HG03342 (cell line): ENCODE results near the gene MKNK1.

ENCODE experiments used
- ATAC-seq: cut with Tn5 transposase; IDR thresholded peaks from one replicate; pipeline ENCODE4 v1.9.1; 2021; ENCODE audit warnings: mild to moderate bottlenecking, moderate library complexity; ENCODE audit not compliant: unreplicated experiment

Gene MKNK1

DNA sequence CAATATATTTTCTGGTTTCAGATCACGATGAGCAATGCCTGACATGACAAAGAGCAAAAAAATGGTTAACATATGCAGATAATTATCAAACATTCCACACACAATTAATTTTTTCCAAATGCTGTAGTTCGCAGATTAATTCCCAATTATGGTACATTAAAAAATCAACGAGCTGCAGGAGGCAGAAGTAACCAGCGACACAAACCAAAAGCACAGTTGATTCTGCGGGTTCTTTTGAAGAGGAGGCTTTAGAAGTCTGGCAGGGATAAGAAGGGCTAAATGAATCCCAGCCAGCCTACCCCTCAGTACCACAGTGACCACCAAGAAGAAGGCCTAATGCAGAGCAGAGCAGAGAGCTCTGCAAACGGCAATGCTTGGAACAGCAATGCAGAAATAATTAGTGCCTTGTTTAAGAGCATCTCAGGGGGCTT lies 35.6 kb downstream of the MKNK1 start:
- no peak for ATAC-seq

DNA sequence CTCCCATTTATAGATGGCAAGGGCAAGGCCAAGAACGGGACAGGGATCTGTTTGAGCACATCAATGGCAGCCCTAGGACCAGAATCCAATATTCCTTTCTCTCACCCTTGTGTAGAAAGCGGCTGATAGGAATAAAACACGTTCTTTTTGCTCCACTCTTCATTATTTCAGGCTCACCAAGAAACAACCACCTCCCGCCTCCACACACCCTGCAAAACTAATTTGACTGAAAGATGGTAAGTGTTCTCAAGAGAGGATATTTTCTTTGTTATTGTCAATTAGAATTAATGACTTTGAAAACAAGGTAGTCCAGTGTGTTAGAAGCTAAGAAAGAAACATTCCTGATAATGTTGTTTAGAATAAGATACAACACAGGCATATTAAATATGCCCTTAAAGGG lies 40.7 kb downstream of the MKNK1 start:
- no peak for ATAC-seq

DNA sequence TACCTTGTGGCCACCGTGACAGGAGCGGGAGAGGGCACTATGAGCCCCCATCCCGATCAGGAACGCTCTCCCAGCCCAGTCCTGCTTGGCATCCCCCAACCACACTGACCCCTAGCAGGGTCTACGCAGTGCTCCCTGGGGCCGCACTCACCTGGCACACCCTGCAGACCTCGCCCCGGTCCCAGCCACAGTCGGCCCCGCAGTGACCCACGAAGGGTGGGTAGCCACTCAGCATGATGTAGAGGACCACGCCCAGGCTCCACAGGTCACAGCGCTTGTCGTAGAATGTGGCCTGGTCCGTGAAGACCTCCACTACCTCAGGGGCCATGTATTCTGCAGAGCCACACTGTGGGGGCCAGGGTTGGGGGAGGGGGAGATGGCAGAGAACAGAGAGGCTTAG lies 41.6 kb downstream of the MKNK1 start:
- no peak for ATAC-seq

DNA sequence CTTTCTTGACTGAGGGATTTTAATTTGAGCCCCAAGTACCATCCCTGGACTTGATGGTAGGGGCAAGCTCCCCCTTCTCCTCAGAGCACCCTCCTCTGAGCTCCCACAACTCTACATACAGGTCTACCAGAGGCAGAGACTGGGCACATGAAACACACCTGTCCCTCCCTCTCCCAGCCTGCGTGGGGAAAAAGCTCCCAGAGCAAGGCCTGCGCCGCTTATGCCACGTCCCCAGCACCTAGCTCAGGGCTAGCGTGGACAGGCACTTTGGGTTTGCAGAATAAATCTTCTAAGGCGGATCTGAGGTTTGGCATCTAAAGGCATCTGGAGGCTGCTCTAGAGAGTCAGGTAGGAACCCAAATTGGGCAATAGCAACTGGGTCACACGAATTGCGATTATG lies 45.1 kb downstream of the MKNK1 start:
- ATAC-seq: no peak

DNA sequence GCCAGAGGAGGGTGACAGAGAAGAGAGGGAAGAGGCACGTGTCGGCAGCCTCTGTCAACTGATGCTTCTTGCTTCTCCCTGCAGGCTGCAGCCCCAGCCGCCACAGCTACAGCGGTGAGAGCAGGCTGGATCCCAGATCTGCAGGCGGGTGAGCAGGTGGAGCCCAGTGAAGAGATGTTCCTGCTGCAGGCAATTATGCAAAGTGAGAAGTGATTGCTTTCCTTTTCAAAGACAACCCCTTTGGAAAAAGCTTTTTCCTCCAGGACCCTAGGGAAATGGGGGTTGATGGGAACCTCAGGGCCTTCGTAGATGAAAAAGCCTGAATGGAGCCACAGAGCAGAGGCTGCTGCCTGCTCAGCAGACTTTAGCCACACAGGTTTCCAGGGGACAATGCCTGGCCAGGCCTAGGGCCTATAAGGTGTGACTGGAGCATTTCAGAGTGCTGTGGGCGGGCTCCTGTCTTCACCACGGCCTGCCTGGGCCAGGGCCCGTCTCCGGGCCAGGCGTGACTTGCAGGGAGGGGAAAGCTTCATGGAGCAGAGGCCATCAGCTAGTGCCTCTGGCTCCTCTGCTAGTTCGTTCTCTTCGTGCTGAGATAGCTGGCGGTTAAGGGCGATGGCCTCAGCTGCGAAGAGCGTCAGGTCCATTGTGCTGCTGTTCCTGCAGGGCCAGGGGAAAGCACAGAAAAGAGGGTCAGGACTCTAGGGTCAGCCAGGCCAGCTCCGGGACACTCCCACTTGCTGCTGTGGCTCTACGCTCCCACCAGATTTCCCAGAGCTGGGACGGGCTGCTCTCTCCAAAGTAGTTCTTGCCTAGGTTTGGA lies 45.7 kb downstream of the MKNK1 start:
- ATAC-seq: no peak

DNA sequence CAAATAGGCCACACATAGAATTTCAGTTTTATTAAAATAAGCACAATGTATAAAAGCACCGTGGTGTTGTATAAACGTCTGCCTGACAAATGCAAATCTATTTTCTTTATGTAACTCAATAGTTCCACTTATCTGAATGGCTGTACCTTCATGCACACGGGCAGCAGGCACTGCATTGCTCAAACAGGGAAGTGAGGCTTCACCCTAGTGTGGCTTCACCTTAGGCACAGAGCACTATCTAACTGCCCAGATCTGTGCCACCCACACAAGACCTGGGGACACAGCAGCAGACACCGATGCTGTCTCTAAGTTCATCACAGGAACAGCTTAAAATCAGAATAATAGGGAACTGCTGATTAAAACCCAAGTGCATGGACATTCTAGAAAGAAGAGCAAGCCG lies 46.7 kb downstream of the MKNK1 start:
- ATAC-seq: no peak

DNA sequence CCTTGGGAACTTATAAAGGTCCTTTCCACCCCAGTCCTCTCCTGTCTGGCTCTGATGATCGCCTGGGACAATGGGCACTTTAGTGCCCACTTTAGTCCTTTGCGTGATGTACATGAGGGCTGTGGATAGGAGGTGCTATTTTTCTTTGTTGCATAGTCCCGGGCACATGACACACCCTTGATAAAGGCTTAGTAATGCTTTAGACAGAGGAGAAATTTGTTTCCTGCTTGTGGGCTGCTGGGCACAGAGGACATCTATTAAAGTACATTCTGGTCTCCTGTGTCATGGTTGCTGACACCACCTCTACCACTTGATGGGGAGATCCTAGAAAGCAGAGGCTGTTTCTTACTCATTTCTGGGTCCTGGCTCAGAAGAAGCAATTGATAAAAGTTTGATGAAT lies 47.2 kb downstream of the MKNK1 start:
- no peak for ATAC-seq

DNA sequence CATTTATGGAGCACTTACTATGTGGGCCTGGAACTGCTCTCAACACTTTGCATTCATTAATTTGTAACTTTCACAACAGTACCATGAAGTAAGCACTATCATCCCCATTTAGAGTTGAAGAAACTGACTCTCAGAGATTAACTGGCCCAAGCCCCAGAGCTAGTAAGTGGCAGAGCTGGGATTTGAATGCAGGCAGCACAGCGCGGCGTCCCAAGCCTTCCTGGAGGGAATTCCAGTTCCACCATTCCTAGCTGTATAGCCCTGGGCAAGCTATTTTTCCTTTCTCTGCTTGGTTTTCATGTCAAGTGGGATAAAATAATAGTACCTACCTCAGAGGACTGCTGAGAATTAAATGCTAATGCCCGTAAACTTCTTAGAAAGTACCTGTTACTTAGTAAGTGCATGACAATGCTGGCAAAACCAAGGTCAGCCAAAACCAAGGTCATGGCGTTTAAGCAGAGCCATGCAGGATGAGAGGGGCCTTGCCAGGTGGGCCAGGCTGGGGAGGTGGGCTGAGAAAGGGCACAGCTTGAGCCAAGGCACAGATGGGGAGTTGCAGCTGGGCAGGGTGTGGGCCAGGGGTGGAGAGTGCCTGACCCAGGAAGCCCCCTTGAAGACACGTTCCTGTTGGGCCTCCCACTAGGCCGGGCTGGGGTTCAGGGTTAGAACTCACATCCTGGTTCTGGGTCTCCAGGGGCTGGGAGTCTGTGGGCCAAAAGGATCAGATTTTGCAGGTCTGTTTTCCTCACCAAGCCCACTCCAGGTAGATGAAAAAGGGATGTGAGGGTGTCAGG lies 48.0 kb downstream of the MKNK1 start:
- ATAC-seq: no peak

DNA sequence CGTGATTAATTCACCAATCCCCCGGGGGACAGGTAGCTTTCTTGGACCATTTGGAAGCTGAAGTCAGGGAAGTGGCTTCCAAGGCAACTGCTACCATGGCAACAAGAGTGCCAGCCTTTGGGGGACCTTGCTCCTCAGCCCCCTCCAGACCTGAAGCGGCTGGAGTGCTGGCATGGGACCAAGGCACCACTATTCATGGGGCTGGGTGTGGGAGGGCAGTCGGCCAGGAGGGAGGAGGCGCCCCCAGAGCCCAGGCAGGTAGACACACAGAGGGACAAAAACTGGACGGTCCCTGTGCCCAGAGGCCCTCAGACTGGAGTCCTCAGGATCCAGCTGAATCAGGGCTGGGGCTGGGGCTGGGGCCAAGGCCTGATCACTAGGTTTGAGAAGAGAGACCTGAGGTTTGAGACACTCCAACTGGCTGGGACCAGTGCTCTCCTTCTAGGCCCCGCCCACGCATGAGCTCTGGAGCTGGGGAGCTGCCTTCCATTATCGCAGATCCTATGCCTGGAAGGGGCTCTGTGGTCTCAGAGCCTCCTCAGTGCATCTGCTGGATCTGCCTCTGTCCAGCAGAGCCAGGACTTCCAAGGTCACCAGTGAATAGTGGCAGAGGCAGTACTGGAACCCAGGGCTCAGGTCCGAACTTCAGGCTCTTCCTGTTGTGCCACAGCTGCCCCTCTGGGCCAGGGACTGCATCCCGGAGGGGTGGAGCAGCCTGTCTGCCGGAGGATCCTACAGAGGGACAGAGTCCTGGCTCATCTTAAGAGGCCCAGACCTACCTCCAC lies 49.3 kb downstream of the MKNK1 start:
- ATAC-seq: no peak

DNA sequence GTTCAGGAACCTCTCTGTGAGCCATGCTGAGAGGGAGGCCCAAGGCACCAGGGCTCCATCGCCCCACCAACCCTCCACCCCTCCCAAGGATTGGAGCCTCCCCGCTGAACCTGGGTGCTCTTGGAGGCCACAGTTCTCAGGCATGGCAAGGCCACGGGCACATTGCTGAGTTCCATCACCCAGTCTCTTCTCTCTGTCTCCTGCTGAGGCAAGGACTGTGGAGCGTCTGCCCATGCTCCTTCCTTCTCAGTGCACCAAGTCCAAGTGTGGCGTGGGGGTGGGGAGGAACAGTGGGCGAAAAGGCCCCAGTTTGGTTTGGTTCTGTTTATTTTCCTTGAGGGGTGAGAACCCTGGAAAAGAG lies 49.9 kb downstream of the MKNK1 start:
- ATAC-seq: no peak

DNA sequence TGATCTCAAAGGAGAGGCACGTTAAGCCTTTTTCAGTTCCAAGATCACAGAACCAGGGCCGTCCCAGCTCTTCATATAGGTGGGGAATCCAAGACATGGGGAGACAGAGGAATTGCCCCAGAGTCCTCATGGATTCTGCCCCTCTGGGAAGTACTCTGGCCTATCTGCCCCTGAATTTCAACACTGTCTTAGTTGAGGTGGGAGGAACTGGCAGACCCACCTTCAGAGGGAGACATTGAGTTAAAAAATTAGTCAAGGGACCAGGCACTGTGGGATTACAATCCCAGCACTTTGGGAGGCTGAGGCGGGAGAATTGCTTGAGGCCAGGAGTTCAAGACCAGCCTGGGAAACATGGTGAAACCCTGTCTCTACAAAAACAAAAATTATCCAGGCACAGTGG lies 50.6 kb downstream of the MKNK1 start:
- no peak for ATAC-seq

DNA sequence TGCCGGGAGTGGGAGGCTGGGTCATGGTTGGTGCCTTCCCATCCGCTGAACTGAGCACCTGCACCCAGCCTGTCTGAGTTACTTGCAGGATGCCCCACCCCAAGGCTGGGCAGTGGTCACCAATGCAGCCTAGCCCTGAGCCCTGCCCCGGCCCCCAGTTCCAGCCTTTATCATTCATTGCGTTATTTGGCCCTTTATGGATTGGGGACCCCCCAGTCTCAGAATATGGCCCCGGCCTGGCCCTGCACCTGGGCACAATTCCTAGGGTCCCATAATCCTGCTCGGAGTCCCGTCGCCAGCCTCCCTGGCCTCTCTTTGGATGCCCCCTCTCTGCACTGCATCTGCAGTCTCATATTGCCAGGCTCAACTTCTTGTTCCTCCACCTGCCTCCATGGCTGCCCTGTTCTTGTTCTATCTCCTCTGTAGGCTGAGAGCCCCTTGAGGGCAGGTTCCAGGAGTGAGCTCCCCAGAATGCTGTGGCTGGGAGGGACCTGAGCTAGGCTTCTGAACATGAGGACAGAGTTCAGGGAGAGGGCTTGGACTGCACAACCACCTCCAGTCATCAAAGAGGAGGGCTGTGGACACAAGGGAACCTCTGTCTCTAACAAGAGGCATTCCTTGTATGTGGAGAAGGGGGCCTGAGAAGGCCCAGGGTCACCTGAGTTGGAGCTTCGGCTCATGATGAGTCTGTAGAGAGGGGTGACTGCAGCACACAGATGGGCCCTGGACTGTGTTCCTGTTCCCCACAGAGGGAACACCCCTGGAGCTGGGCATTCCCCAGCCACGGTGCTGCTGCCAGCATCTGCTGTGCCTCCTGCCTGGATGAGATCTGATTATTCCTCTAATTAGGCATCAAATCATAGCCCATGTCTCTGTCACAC lies 51.5 kb downstream of the MKNK1 start:
- no peak for ATAC-seq

DNA sequence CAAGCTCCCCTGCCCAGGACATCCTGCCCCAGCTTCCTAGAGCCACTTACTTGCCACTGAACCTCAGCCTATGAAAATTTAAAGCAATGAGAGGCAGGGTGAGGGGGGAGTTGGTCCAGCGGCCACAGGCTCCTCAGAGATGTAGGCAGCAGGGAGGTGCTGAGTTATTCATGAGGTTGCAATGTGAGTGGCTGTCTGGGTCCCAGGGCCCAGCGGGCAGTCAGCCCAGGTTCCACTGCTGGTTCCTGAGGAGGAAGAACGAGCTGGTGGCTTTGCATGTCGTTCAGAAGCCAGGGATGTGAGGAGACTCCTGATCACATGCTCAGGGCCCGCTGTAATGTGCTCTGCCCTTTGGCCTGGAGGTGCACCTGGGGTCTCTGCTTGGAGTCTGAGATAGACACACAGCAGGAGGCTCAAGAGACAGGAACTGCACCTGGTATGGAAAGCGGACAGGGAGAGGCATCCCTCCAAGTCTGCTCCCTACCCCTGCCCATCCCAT lies 52.4 kb downstream of the MKNK1 start, which contains the start of gene KNCN:
TSS of gene KNCN (minus strand) at position 51 of the 499 bp plus-strand sequence. CDS start 432 bp downstream, outside the sequence.
- ATAC-seq: no peak

DNA sequence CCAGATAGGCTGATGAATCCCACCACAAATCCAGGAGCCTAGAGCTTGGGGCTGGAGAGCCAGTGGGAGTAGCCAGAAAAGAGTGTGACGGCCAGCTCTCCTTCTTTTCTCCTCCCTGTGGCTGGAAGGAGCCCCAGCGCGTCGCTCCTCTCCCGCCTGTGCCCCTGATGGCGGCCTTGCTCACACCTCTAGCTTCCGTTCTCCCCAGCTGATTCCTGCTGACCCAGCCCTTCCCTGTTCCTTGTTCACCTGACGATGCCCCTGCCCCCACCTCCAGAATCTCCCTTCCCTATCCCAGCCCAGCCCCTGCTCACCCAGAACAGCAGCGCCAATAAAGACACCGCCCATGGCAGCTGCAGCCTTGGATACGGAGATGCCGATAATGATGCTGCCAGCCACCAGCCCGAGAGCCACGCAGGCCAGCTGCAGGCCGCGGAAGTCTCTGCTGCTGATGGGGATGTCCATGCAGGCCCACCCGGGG lies 53.3 kb downstream of the MKNK1 start:
- ATAC-seq: no peak

DNA sequence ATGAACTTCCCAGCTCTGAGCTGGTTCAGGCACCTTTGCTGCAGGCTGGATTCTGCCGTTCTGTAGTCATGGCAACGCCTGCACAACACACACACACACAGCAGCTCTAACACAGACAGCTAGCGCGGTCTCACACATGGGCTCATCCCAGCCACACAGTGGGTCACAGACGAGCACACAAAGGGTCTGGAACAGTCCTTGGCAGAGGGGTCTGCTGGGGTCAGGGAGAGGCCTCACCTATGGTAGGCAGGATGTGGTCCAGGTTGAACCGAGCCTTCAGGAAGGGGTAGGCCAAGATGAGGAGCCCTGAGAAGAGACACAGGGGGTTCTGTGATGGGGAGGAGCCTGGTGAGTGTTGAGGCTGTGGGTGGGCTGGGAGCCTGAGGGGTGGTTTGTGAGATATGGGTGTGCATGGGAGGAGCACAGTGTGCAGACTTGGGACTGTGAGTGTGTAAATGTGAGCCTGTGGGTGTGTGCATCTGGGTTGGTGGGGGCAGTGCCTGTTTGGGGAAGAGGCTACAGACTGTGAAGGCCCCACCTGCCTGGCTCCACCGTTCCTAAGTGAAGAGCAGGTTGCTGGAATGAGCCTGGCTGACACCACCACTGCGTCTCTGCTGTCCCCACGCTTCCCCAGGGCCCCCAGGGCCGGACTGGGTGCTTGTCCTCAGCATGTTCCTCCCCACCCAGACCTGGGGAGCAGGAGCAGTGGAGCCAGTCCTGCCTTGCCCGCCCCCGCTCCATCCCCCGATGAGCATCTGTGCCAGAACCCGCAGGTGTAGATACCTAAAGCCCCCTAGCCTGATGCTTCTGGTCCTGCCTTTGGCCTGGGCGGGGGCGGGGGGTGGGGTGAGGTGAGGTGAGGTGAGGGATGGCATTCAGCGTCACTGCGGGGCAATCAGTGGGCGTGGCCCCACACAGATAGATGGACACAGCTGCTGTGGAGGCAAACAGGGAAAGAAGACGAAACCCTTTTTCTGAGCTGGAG lies 54.1 kb downstream of the MKNK1 start:
- ATAC-seq: peak; percentile 48

DNA sequence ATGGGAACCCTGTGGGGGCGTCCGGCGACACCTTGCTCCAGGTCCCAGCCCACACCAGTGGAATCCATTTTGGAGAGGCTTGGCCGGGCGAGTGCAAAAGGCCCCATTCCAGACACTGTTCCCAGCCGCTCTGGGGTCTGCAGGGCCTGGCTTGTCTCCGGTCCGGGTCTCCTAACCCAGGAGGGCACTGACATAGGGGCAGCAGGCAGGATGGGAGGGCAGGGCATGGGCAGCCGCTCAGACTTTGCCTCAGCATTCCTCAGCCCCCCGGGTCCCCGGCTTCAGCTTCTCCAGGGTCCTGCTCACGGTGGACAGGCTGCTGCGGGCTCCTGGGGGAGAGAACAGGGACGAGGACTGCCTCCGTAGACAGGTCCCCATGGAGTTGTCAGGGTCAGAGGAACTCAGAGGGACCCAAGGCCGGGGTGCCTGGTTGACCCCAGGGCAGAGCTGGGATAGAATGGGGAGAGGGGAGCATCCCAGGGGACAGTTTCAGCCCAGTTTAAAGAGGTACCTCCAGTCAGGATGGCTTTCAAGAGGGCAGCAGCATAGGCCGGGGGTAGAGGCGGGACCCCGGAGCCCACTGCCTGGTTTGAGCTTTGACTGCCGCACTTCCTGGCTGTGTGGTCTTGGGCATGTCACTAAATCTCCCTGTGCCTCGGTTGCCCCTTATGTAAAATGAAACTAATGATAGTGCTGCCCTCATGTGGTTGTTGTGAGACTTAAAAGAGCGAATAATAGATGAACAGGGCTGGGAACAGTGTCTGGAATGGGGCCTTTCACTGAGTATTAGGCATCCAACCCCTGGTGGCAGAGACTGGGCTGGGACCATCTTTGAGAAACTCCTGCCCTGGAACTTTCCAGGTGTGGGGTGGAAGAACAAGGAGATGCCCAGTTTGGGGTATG lies 56.3 kb downstream of the MKNK1 start:
- ATAC-seq: no peak

DNA sequence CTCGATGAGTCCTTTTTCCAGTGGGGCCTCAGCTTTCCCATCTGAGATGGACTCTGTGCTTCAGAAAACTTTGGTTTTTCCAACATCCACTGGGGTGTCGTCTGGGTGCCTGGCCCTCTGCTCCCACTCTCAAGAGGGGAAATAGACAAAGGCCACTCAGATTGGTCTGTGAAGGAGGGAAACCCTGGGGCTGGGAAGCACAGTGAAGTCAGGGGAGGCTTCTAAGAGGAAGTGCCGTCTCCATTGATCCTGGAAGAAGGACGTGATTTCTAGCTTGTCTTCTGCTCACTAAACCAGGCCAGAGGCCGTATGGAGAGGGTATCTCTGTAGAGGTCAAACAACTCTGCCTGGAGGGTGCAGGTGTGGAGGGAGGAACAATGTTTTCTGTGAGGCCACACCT lies 57.9 kb downstream of the MKNK1 start:
- no peak for ATAC-seq

DNA sequence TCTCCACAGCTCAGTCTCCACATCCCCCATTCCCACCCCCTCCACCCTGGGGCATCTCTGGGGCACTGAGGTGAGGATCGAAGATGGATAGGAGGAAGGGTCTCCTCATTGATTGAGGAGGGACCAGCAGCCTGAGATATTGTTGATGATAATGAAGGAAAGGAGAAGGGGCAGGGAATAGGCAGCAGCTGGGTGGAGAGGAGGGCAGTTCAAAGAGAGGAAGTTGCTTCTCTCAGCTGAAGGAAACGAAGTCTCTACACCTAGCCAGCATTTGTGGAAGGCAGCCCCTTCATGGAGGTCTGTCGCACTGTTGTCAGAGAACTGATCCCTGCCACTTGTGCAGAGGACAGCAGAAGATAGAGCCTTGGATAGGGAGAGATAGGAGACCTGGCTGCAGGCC lies 58.3 kb downstream of the MKNK1 start:
- no peak for ATAC-seq
